LoVo (cell line): ENCODE measurements around the gene RPL19.
"Not testable (repeated sequence)": the region's sequence is repeated elsewhere in the genome, so short reads cannot be mapped to it uniquely, and the experiment has no call there.

Experiments
- DNase-seq: peaks from one replicate; pipeline ENCODE4 v3.0.0-alpha.2; 2016; ENCODE audit warnings: low spot score

The RPL19 gene

DNA sequence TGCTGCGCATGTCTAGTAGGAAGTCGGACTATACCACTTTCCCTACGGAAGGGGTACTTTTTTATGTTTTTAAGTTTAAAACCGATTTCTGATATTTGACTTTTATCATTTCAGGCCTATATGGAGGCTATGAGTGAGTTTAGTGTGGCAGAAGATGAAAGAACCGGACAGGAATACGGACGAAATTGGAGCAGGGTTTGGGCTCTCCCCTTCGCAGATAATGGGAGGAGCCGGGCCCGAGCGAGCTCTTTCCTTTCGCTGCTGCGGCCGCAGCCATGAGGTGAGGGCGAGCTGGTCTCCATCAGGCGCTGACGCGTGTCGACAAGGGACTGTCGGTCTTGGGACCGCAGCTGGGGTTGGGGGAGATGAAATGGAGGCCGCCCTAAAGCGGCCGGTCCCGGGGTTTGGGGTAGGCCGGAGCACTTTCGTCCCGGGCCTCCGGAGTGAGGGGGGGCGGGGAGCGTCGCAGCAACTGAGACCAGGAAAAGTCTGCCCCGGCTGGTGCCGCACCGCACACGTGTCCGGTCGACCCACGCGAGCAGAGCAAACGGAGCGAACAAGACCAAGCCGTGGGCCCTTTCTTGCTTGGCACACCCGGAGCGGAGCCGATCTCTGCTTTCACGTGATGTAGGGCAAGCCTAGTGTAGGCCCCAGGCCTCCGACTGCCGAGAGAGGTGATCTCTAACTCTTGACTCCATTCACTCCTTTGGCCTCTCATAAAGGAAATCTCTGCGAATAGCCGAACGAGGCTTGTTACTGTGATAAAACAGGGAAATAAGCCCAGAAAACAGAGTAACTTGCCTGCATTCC lies at the start of gene RPL19:
RPL19 (plus strand) TSS at position 214 of the 810 bp plus-strand sequence; CDS start at position 276, 62 bp downstream.
- peak; percentile 30 for DNase-seq

DNA sequence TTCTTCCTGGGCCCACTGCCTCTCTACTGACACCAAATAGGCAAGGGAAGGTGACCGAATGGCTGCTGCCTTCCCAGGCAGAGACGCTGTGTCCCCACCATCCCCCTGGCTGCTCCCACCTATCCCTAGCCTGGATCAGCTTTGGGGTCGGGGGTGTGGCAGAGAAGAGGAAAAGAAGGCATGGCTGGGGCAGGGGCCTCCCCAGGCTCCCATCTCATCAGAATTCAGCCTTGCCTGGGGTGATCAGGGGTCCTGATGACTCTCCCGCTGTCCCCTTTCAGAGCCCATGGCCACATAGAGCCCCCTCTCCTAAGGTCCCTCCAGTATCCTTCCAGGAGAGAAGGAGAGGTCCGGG lies 49.3 kb upstream of the RPL19 start:
- no peak for DNase-seq

GRCh38 chr17:39151150-39151942 lies 48.7 kb upstream of the RPL19 start, which contains the start of gene PLXDC1:
PLXDC1 (minus strand) TSS chr17:39151637; CDS start chr17:39151437, 200 bp downstream.
- no peak for DNase-seq

GRCh38 chr17:39151943-39152818 lies 47.9 kb upstream of the RPL19 start:
- no peak for DNase-seq

DNA sequence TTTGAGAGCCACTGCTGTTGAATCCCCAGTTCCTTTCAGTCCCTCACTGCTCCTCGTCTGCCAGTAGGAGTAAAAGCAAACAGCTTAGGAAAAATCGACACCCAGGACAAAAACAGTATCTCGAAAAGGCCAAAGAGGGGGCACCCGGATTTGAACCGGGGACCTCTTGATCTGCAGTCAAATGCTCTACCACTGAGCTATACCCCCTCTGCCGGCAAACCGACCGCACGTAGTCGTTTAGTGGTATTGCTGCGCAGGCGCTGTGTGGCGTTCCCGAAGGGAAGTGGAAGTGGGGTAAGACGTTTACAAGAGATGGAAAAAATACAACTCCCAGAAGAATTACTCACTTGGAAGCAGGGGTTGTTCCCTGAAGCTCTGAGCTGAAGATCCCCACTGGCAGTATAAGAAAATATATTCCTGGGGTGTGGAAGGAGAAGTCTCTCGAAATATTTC lies 46.5 kb upstream of the RPL19 start:
- peak; percentile 78 for DNase-seq

- DNase-seq = no peak
Measured at GRCh38 chr17:39155654-39156053, 44.4 kb upstream of the RPL19 start.

DNA sequence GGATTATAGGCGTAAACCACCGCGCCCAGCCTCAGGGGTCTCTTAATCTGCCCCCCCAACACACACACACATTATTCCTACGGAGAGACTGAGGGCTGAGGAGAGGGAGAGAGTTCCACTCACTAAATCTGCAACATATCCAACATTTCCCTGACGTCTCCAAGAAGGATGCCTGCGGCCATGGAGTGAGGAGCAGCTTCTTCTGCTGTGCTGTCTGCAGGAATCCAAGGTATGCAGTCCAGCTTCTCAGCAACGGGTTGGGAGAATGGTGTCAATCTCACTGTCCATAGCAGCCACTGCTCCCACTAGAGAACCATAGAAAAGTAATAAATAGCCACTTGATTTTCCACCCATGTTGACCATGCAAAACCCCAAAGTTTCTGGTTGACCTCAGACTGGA lies 43.6 kb upstream of the RPL19 start:
- DNase-seq = no peak

GRCh38 chr17:39158623-39159022 lies 41.5 kb upstream of the RPL19 start:
- DNase-seq = no peak

DNA sequence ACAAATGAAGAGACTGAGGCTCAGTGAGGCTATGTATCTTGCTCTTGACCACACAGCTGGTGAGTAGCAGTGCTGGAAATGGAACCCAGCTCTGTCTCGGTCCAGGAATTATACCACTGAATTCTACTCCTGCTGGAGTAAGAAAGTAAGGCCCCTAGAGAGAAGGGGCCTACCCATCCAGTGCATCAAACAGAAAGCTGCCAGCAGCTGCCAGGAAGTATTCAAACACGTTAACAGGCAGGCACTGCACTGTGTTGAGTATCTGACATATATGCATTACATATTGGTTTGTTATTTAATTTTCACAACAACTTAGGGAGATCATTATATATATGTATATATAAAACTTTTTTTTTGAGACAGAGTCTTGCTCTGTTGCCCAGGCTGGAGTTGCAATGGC lies 38.1 kb upstream of the RPL19 start:
- no peak for DNase-seq

GRCh38 chr17:39164675-39165143 lies 35.4 kb upstream of the RPL19 start:
- DNase-seq = peak; percentile 52

- DNase-seq = no peak
Measured at GRCh38 chr17:39165178-39165840, 34.8 kb upstream of the RPL19 start.

DNA sequence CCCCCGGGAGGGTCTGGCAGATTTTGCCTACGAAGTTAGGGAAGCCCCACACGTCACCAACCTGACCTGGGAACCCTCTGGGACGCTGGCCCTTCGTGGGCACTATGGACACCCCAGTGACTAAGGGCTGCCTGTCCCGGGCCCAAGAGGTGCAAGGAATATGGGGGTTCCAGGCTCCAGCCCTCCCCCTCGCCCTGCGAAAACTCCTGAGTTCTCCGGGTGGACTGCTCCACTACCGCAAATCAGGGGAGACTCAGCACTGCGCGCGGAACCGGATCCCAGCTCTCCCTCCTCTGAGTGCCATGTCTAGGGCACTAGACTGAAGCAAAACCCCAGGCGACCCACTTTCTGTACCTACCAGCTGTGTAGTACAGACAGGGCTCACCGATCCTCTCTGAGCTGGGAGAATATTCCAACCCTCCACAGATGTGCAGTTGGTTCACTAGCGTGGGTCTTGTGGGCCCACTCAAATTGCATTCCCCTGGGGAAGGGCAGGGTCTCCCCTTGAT lies 34.2 kb upstream of the RPL19 start, which contains the start of gene ARL5C:
ARL5C (minus strand) TSS at position 321 of the 509 bp plus-strand sequence. CDS start 401 bp downstream, outside the sequence.
- no peak for DNase-seq

DNA sequence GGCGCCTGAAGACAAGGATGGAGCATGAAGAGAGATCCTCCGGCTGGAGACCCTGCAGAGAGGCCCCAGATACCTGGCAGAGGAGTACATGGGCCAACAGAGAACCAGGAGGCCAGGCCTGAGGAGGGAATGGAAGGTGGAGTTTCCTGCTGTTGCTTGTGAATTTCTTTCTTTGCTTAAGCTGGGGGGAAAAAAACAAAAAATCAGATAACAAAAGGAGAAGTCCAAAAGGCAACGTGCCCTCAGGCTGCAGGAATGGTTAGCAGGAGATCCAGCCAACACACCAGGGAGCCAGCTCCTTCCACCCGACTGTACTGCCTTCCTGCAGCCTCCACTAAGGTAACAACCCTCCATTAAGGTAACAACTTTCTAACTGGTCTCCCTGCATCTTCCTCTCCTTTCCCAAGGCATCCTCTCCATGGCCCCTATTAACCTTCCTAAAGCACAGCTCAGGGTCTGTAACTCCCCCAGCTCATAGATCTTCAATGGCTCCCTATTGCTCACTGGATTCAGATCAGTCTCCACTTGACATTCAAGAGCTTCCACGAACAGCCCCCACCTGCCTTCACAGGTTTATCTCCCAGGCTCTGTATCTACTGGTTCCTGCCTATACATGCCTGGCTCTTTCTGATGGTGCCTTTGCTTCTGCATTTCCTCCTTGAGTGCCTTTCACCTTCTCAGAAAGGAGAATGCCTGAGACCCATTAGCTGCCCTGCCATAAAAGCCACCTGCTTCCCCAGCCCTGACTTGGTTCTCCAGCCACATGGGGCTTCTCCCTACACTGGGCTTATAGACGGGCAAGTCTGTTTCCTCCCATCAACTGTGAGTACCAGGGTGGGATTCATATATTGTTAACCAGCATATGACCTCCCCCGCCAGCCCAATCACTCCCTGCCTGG lies 33.4 kb upstream of the RPL19 start:
- DNase-seq = no peak

DNA sequence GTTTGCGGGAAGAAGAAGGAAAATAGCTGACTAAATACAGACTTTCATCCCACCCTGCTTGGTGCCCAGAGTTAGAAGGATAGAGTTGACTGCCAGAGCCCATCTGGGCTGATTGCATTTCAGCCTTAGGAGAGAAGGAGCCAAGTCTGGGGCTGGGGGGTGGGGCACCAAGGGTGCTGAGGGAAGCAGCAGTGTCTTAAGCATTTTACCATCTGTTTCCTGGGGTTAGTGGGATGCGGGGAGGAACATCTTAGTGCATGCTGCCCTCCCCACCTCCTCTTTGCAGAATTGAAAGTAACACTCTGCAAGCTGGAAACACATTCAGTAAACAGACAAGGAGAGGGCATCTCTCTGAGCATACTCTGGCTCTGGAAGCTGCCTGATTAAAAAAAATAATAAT lies 32.6 kb upstream of the RPL19 start:
- DNase-seq = no peak

- not testable (repeated sequence) for DNase-seq
Measured at GRCh38 chr17:39168503-39168902, 31.6 kb upstream of the RPL19 start.

- DNase-seq = no peak
Measured at GRCh38 chr17:39169101-39169500, 31.0 kb upstream of the RPL19 start.

GRCh38 chr17:39169518-39169917 lies 30.6 kb upstream of the RPL19 start:
- DNase-seq = no peak

DNA sequence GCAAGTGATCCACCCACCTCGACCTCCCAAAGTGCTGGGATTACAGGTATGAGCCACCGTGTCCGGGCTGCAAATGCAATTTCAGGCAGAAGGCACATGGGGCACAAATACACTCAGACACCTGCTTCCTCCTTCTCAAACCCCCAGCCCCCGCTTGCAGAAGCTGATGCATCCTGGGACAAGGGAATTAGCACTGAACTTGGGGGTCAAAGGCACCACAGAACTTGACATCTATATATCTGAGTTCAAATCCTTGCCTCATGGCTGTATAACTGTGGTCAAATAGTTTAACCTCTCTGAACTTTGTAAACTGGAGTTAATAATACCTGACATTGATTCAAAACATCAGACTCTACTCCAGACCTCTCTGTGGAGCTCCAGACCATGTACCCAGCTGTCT lies 30.0 kb upstream of the RPL19 start:
- no peak for DNase-seq

- DNase-seq = no peak
Measured at GRCh38 chr17:39170558-39170957, 29.5 kb upstream of the RPL19 start.

DNA sequence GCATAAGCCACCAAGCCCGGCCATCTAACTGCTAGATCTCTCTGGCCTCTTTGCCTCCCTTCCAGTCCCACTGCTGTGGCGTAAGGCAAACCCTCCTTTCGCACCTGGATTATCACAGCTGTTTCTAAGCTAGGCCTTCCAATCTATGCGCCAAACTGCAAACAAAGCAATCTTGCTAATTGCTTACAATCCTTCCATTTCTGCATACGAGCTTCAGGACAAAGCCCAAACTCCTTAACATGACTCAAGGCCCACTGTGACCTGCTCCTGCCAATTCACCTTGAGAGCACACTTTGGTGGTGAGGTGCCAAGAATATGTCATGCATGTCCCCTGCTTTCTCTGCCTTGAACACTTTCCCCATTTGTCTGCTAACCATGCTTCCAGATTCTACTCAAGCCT lies 28.1 kb upstream of the RPL19 start:
- DNase-seq = no peak
